ENCODE measurements around the gene AAMP.
"Not testable (repeated sequence)": the region's sequence is repeated elsewhere in the genome, so short reads cannot be mapped to it uniquely, and the experiment has no call there.

AAMP gene

GRCh38 chr2:218273908-218274249, 3.9 kb upstream of the AAMP start:
- no peak for DNase-seq

GRCh38 chr2:218273214-218273907, 3.4 kb upstream of the AAMP start:
- DNase-seq: not testable (repeated sequence)

DNA sequence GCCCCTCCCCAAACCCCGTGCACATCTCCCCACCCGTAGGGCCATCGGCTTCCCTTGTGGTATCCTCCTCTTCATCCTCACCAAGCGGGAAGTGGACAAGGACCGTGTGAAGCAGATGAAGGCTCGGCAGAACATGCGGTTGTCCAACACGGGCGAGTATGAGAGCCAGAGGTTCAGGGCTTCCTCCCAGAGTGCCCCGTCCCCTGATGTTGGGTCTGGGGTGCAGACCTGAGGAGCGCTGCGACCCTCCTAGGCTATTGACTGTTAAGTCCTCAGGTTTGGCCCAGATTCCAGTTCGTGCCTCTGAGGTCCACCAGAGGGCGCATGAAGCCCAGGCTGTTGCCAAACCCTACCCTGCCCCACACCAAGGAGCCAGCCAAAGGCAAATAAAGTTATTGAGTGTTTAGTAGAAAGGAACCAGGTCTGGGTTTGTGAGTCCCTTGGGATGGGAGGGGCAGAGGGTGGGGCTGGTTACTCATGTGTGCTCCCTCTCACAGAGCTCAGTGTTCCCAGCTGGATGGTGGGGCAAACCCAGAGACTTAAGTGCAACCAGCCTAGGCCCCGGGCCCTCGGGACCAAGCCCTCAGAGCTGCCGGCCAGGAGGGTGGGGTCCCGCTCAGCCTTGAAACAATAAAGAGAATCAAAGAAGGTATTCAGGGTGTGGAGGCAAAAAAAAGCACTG, 2.7 kb upstream of the AAMP start:
- DNase-seq: peak; percentile 44 to 67

DNA sequence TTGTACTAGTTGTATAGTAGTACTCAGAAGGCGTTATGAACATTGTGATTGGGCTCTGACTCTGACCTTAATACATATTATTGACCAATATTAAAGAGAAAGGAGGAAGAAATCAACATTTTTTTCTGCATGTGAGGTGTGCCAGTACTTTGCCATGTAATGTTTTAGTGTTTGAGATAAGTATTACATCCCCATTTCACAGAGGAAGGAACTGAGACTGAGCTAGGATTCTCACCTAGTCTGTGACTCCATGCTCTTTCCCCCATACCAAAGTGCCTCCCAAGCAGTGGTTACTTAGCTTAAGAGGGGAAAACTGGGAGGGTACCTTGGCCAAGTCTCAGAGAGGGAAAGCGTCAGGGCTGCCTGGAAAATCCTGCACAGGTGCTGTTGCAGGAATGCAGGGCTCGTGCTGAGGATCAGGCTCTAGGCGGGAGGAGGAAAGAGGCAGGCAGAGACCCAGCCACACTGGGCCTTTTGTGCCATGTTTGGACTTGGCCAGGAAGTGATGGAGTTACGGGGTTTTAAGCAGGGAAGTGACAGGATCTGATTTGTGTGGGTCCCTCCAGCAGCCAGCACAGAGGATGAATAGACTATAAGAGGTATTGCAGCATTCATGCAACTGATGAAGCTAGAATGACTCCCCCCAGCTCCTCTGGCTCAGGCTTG, 2.1 kb upstream of the AAMP start:
- DNase-seq: no peak

DNA sequence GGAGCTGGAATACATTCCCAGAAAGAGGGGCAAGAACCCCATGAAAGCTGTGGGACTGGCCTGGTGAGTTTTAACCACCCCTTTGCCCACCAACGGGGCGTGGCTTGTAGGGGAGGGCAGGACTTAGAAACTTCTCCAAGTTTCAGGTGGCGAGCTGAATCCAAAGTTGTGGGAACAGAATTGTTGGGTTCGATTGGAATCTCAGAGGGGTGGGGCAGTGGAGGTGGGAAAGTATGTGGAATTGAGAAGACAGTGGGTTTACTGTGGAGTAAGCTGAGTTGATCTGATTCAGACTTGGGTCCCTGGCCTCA, 1.5 kb upstream of the AAMP start:
- DNase-seq: no peak

- DNase-seq: no peak
Measured at GRCh38 chr2:218270721-218271486, 967 bp upstream of the AAMP start.

GRCh38 chr2:218267259-218267658, 2.7 kb downstream of the AAMP start:
- DNase-seq: no peak

DNA sequence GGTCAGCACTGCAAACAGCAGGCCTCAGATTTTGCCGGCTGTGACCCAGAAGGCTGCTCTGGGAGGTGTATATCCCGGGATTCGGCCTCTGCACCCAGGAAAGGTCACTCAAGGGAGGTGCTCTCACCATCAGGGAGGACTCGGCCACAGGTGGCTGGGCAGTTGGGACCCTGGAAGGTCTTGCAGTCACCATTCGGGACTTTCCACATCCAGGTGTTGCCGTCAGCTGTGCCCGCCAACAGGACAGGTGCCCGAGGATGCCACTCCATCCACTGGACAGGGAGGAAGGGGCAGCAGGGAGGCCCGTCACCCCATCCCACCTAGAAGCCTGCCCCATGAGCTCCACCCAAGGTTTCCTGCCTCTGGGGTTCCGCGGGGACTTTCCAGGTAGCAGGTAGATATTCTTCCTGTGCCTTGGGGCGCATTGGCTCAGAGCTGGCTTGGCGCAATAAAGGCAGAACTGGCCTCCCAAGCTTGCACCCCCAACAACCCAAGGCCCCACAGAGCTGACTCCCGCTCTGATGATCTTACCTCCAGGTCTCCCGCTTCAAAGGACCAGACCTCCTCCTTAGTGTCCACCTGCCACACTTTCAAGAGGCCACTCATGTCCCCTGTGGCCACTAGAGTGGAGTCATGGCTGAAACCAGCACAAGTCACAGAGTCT, 3.5 kb downstream of the AAMP start:
- no peak for DNase-seq

- DNase-seq: no peak
Measured at GRCh38 chr2:218265626-218266025, 4.3 kb downstream of the AAMP start.

DNA sequence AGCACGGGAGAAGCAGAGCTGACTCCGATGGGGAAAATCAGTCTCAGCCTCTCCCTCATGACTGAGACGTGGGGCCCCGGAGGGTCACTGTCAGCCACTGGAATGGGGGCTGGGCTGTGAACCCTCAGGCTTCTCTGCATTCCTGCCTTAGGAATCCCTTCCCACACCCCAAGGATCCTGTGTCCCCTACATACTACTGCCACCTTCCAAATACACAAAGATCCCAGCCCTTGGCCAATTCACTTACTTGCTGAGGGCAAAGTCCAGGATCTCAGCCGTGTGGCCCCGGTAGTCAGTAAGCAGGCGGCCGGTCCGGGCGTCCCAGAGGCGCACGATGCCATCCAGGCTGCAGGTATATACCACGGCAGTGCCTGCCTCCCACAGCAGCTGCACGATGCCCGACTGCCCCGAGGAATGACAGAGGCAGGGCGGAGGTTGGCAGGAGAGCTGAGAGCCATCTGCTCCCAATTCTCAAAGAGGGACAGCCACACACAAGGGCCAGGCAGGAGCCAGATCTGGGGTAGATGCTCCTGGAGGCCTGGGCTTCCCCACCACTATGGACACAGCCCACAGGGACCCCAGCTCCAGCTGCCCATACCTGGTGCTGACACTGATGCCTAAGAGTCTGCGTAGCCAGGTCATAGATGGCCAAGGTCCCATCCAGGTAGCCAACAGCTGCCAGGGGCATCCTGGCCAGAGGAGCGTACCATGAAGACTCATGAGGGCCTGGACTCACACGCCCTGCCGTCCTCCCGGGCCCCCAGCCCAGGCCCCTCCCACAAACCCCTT, 5.0 kb downstream of the AAMP start:
- DNase-seq: no peak

DNA sequence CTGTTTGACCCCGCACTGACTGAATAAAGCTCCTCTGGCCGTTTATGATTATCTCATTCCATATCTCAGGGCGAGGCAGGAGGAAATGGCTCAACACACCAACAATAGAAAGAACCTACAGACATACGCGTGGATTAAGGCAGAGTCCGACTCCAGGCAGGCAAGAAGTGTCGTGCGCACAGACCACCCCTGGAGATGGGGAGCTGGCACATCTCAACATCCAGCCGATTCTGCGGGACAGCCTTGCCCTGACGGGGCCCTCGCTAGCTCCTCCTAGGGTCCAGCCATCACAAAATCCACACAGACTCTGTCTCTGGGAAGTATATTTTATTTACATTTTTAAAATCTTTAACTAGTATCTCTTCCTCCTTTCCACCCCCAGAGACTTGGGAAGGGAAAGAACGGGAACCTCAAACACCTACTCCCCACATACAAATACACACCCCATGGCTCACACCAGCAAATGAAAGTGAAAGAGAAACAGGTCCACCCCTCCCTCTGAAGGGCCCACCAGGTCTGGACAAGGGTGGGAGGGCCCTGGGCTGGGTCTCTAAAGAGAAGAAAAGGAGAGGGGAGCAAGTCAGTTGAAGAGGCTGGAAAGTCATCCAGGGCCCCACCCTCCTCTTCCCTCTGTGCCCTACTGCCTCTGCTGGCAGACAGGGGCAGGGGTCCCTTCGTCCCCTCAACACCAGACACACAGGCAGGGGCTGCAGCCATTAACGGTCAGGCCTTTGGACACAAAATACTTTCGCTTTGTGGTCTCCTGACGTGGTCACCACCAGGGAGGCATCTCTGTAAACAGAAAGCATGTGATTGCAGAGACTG, 5.9 kb downstream of the AAMP start:
- DNase-seq: no peak

DNA sequence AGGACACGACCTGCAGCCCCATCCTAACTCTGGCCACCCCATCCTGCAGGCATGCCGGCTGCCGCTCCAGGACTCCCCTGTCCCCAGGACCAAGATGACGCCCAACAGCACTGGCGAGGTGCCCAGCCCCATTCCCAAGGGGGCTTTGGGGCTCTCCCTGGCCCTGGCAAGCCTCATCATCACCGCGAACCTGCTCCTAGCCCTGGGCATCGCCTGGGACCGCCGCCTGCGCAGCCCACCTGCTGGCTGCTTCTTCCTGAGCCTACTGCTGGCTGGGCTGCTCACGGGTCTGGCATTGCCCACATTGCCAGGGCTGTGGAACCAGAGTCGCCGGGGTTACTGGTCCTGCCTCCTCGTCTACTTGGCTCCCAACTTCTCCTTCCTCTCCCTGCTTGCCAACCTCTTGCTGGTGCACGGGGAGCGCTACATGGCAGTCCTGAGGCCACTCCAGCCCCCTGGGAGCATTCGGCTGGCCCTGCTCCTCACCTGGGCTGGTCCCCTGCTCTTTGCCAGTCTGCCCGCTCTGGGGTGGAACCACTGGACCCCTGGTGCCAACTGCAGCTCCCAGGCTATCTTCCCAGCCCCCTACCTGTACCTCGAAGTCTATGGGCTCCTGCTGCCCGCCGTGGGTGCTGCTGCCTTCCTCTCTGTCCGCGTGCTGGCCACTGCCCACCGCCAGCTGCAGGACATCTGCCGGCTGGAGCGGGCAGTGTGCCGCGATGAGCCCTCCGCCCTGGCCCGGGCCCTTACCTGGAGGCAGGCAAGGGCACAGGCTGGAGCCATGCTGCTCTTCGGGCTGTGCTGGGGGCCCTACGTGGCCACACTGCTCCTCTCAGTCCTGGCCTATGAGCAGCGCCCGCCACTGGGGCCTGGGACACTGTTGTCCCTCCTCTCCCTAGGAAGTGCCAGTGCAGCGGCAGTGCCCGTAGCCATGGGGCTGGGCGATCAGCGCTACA, 7.0 kb downstream of the AAMP start:
- no peak for DNase-seq

- DNase-seq: no peak
Measured at GRCh38 chr2:218262237-218262600, 7.7 kb downstream of the AAMP start.

DNA sequence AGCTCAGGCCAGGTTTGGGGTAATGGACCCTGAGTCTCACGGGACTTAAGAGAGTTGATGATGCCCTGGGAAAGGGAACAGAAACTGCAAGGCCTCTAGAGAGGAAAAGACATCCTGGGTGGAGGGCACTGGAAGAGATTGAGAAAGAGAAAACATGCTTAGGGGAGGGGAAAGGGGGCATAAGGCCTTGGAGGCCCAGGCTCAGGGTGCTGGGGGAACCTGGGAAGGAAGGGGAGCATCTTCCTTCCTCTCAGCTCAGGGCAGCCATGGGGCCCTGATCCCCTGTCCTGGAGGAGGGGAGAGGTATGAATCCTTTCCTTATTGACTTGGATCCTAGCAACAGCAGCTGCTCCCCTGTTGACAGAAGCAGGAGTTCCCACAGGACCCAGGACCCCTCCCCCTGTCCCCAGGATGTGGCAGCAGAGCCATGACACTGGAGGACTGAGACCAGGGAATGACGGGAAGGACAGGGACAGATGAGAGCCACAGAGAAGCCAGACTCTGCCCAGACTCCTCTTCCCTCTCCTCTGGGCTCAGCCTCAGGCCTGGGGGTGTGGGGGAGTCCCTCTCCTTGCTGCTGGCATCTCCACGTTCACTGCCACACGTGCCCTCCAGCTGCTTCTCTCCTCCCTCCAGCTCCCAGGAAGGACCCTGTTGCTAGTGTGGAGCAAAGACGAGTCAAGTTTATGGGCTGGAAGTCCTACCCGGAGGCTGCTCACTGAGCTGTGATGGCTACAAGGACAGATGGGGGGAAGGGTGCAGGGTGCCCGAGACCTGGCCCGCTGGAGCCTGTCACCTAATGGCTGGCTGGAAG, 8.3 kb downstream of the AAMP start:
- no peak for DNase-seq

DNA sequence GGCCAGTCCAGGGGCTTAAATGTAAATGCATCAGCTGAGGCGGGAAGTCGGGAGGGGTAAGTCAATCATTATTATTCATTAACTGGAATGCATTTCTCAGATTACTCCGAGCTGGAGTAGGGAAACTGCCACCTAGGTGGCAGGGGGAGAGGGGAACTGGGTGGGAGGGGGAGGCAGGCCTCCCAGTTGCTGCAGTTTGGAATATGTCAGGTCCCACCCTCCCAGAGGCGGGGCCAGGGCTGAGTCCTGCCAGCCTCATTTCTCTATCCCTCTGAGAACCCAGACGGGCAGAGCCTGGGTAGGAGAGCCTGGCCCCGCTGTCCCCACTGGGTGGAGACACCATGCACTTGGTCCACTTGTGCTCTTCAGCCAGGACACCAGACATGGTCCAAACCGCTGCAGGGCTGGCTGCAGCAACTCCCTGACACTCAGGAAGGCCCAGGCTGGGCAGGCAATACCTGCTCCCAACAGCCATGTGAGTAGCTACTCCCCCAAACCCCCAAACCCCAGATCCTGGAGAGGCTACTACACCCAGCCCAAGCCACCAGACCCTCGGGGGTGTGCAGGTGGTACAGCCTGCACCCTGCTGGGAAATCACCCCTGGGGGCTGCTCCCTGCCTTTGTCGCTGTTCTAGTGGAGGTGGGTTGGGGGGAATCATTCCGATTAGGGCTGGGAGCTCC, 9.1 kb downstream of the AAMP start, which contains the start of gene GPBAR1:
Gene GPBAR1, plus strand, starts transcription at position 274 of the 681 bp plus-strand sequence. CDS start 1,710 bp downstream, outside the sequence.
- DNase-seq: no peak

- DNase-seq: no peak
Measured at GRCh38 chr2:218260166-218260565, 9.8 kb downstream of the AAMP start.

- DNase-seq: peak; percentile 23 to 38
Measured at GRCh38 chr2:218259099-218259961, 10.6 kb downstream of the AAMP start.
